Activated T-helper 1 cell treated with anti-CD3 and anti-CD28 coated beads, Interleukin-2, amount 50 U/mL, for 16 hours (primary cell): ENCODE results near the gene FAM184A.
"Not testable (repeated sequence)": the region's sequence is repeated elsewhere in the genome, so short reads cannot be mapped to it uniquely, and the experiment has no call there.

Experiments
- DNase-seq, 2 donors: peaks; one replicate each; pipeline ENCODE4 v3.0.0-alpha.2; 2020; ENCODE audit warnings: low read depth in 1 of 2, low spot score in 1 of 2

Gene FAM184A

GRCh38 chr6:119020597-119021561 is 57.6 kb downstream of the FAM184A start:
- DNase-seq: no peak

GRCh38 chr6:119015165-119015564 is 63.3 kb downstream of the FAM184A start:
- DNase-seq: not testable (repeated sequence)

GRCh38 chr6:119012521-119012920 is 65.9 kb downstream of the FAM184A start:
- no peak for DNase-seq

- not testable (repeated sequence) for DNase-seq
Observed at GRCh38 chr6:119009266-119009665, 69.2 kb downstream of the FAM184A start.

- no peak for DNase-seq
Observed at GRCh38 chr6:119006974-119007373, 71.5 kb downstream of the FAM184A start.

GRCh38 chr6:119002069-119002468 is 76.4 kb downstream of the FAM184A start:
- DNase-seq: no peak

GRCh38 chr6:118999494-119000040 is 78.9 kb downstream of the FAM184A start:
- DNase-seq: no peak

- not testable (repeated sequence) for DNase-seq
Observed at GRCh38 chr6:118997426-118997825, 81.0 kb downstream of the FAM184A start.

- no peak for DNase-seq
Observed at GRCh38 chr6:118996289-118996820, 82.1 kb downstream of the FAM184A start.

GRCh38 chr6:118993803-118994251 is 84.6 kb downstream of the FAM184A start:
- no peak for DNase-seq

- no peak for DNase-seq
Observed at GRCh38 chr6:118993358-118993757, 85.1 kb downstream of the FAM184A start.

GRCh38 chr6:118992186-118992795 is 86.2 kb downstream of the FAM184A start:
- DNase-seq: no peak

- DNase-seq: no peak
Observed at GRCh38 chr6:118986312-118986711, 92.2 kb downstream of the FAM184A start.

GRCh38 chr6:118985123-118985830 is 93.2 kb downstream of the FAM184A start:
- DNase-seq: no peak

GRCh38 chr6:118984342-118984741 is 94.1 kb downstream of the FAM184A start:
- no peak for DNase-seq

- DNase-seq: no peak
Observed at GRCh38 chr6:118982575-118982911, 95.9 kb downstream of the FAM184A start.

- DNase-seq: no peak
Observed at GRCh38 chr6:118981884-118982574, 96.4 kb downstream of the FAM184A start.

- DNase-seq: no peak
Observed at GRCh38 chr6:118980063-118980462, 98.4 kb downstream of the FAM184A start.

GRCh38 chr6:118974790-118975189 is 103.7 kb downstream of the FAM184A start:
- DNase-seq: no peak

- no peak for DNase-seq
Observed at GRCh38 chr6:118971682-118972081, 106.8 kb downstream of the FAM184A start.

GRCh38 chr6:118970866-118971265 is 107.6 kb downstream of the FAM184A start:
- DNase-seq: no peak
